Uterus (tissue), 4 donors: ENCODE data around the gene ST6GAL2. TPM values are rescaled to one million over a fixed set of nuclear protein-coding genes. Genes with fewer than 3 reads are reported as not detected.

Source experiments
- DNase-seq, 2 donors: peaks; one replicate each; pipeline ENCODE4 v3.0.0-alpha.2; 2019 to 2020
- H3K27ac ChIP-seq, 2 donors: fragments of 200-600 bp; sonication (generic); 1 replicate in 1 of 2; 2 replicates in 1 of 2; pipeline ENCODE4 v1.5.1; 2016 to 2018
- H3K27me3 ChIP-seq, 2 donors: fragments of 200-600 bp; sonication (generic); one replicate each; pipeline ENCODE4 v1.5.1; 2018 to 2019; ENCODE audit warnings: control low read depth in 1 of 2
- H3K36me3 ChIP-seq, 2 donors: fragments of 200-600 bp; sonication (generic); one replicate each; pipeline ENCODE4 v1.5.1; 2019; ENCODE audit warnings: control low read depth in 1 of 2
- H3K4me1 ChIP-seq, 2 donors: fragments of 200-600 bp; sonication (generic); one replicate each; pipeline ENCODE4 v1.5.1; 2018 to 2019; ENCODE audit warnings: control low read depth in 1 of 2
- H3K4me3 ChIP-seq, 2 donors: fragments of 200-600 bp; sonication (generic); 1 replicate in 1 of 2; 2 replicates in 1 of 2; pipeline ENCODE4 v1.5.1; 2018 to 2019; ENCODE audit warnings: mild to moderate bottlenecking in 1 of 2
- H3K9me3 ChIP-seq, 2 donors: fragments of 200-600 bp; sonication (generic); one replicate each; pipeline ENCODE4 v1.5.1; 2019; ENCODE audit warnings: control low read depth in 1 of 2
- CTCF ChIP-seq, 4 experiments: fragments of 200-600 bp in 2 of 4; fragments of 450-650 bp in 2 of 4; sonication (generic) in 2 of 4; IDR thresholded peaks; one replicate each; pipeline ENCODE4 v1.5.1; 2016 to 2019; ENCODE audit warnings: antibody characterized with exemption in 4 of 4, mild to moderate bottlenecking in 2 of 4, moderate library complexity in 1 of 4
- POLR2A ChIP-seq, 2 donors: fragments of 450-650 bp; IDR thresholded peaks; one replicate each; pipeline ENCODE4 v1.6.1; 2016; ENCODE audit warnings: antibody characterized with exemption in 2 of 2, mild to moderate bottlenecking in 1 of 2, moderate library complexity in 1 of 2
- intact Hi-C: fragments of 100-400 bp; cut with DNase I; formaldehyde crosslinking; loops from one replicate; pipeline ENCODE4 v1.15.1; 2023; ENCODE audit warnings: low total_unique reads
- total RNA-seq, 4 donors: library from RNA; depleted of rRNA in 3 of 4; stranded (reverse); fragments of >200 nt in 3 of 4; gene quantifications; one replicate each; pipeline versions ENCODE4 v1.1.0 to v1.2.4, GENCODE V29; 2014 to 2023
- donor health status: DM: yes; HTN: yes; CAD: no.

ST6GAL2 gene
- total RNA-seq, 4 donors from 2014 or later: 0.51 to 64.2 (median 2.6) TPM; not detected in 1

GRCh38 chr2:106812383-106812782, 73.6 kb downstream of the ST6GAL2 start:
- TF ChIP-seq CTCF (IDR thresholded peaks at IDR 0.05): no peak
- TF ChIP-seq POLR2A (IDR thresholded peaks at IDR 0.05): no peak
- no peak overlapping the region for H3K27ac ChIP-seq
- intact Hi-C loops: no loop called here
- no peaks in the 10 kb centered on the region for H3K4me1 ChIP-seq
- no peaks in the 10 kb centered on the region for H3K27me3 ChIP-seq
- no peaks in the 10 kb centered on the region for H3K9me3 ChIP-seq
- no peak for DNase-seq
- no peaks in the 10 kb centered on the region for H3K36me3 ChIP-seq
- no peak overlapping the region for H3K4me3 ChIP-seq

- no peak overlapping the region for H3K4me3 ChIP-seq
- H3K9me3 ChIP-seq: no peaks in the 10 kb centered on the region
- intact Hi-C loops: no loop called here
- no peak for DNase-seq
- TF ChIP-seq POLR2A (IDR thresholded peaks at IDR 0.05): no peak
- TF ChIP-seq CTCF (IDR thresholded peaks at IDR 0.05): no peak
- H3K27me3 ChIP-seq: no peaks in the 10 kb centered on the region
- no peak overlapping the region for H3K27ac ChIP-seq
- H3K36me3 ChIP-seq: no peaks in the 10 kb centered on the region
- H3K4me1 ChIP-seq: no peaks in the 10 kb centered on the region
Observed at GRCh38 chr2:106805716-106806115, 80.3 kb downstream of the ST6GAL2 start.

- intact Hi-C loops: no loop called here
- no peaks in the 10 kb centered on the region for H3K27me3 ChIP-seq
- H3K9me3 ChIP-seq: no peaks in the 10 kb centered on the region
- H3K4me3 ChIP-seq: no peak overlapping the region
- TF ChIP-seq POLR2A (IDR thresholded peaks at IDR 0.05): no peak
- TF ChIP-seq CTCF (IDR thresholded peaks at IDR 0.05): no peak
- no peak overlapping the region for H3K27ac ChIP-seq
- H3K4me1 ChIP-seq: no peaks in the 10 kb centered on the region
- no peak for DNase-seq
- no peaks in the 10 kb centered on the region for H3K36me3 ChIP-seq
Observed at GRCh38 chr2:106804161-106804560, 81.8 kb downstream of the ST6GAL2 start.

- intact Hi-C loops: no loop called here
- no peak overlapping the region for H3K27ac ChIP-seq
- no peaks in the 10 kb centered on the region for H3K9me3 ChIP-seq
- H3K4me1 ChIP-seq: no peaks in the 10 kb centered on the region
- no peak for TF ChIP-seq POLR2A (IDR thresholded peaks at IDR 0.05)
- no peak for TF ChIP-seq CTCF (IDR thresholded peaks at IDR 0.05)
- H3K36me3 ChIP-seq: no peaks in the 10 kb centered on the region
- no peak for DNase-seq
- no peaks in the 10 kb centered on the region for H3K27me3 ChIP-seq
- H3K4me3 ChIP-seq: no peak overlapping the region
Observed at GRCh38 chr2:106800976-106801655, 84.9 kb downstream of the ST6GAL2 start.

- Histone ChIP-seq H3K4me1 (no peaks in the 10 kb centered on the region), H3K27ac (no peak overlapping the region), H3K9me3 (no peaks in the 10 kb centered on the region), H3K36me3 (no peaks in the 10 kb centered on the region), H3K27me3 (no peaks in the 10 kb centered on the region), H3K4me3 (no peak overlapping the region)
- DNase-seq: no peak
- intact Hi-C loops: no loop called here
- TF ChIP-seq POLR2A (IDR thresholded peaks at IDR 0.05): no peak
- TF ChIP-seq CTCF (IDR thresholded peaks at IDR 0.05): no peak
Observed at GRCh38 chr2:106800180-106800579, 85.8 kb downstream of the ST6GAL2 start.
